Natural killer cell (primary cell): ENCODE measurements around the gene OR8H3. TPM values are rescaled to one million over a fixed set of nuclear protein-coding genes. Genes with fewer than 3 reads are reported as not detected.

Source experiments
- total RNA-seq, 4 donors: library from RNA; stranded (reverse); fragments of 120-200 nt in 1 of 4; gene quantifications; one replicate each; pipeline versions ENCODE4 v1.2.3 to v1.2.4, GENCODE V29; 2013 to 2022

Gene OR8H3
- total RNA-seq, 3 donors from 2014 or later (not counting 1 experiment from before 2014, with no cell fraction given): not detected

Other genes starting within 250 kb of the OR8H3 start
- 1 to 10 TPM in 1 of 3 donors, under 1 TPM in 1, not detected in 1; 0.25 to 8.5 TPM for gene TRIM51, start 239.1 kb upstream of the OR8H3 start, total RNA-seq
- not detected for gene OR5W2, start 207.8 kb upstream of the OR8H3 start, total RNA-seq
- gene OR5I1, start 186.0 kb upstream of the OR8H3 start, total RNA-seq: not detected
- not detected for gene OR10AG1, start 152.4 kb upstream of the OR8H3 start, total RNA-seq
- not detected for gene OR5F1, start 127.7 kb upstream of the OR8H3 start, total RNA-seq
- gene OR5AS1, start 94.7 kb upstream of the OR8H3 start, total RNA-seq: not detected
- not detected for gene OR8I2, start 29.1 kb upstream of the OR8H3 start, total RNA-seq
- gene OR8H2, start 18.7 kb upstream of the OR8H3 start, total RNA-seq: not detected
- gene OR8J3, start 17.8 kb downstream of the OR8H3 start, total RNA-seq: not detected
- gene OR8K5, start 37.9 kb downstream of the OR8H3 start, total RNA-seq: not detected
- not detected for gene OR5J2, start 54.2 kb downstream of the OR8H3 start, total RNA-seq
- not detected for gene OR5T2, start 111.9 kb downstream of the OR8H3 start, total RNA-seq
- gene OR5T3, start 129.9 kb downstream of the OR8H3 start, total RNA-seq: not detected
- gene OR5T1, start 151.8 kb downstream of the OR8H3 start, total RNA-seq: not detected
- not detected for gene OR8H1, start 169.9 kb downstream of the OR8H3 start, total RNA-seq
- not detected for gene OR8K3, start 192.8 kb downstream of the OR8H3 start, total RNA-seq
- gene OR8K1, start 223.7 kb downstream of the OR8H3 start, total RNA-seq: not detected
- gene OR8J1, start 231.9 kb downstream of the OR8H3 start, total RNA-seq: not detected